M059J (cell line): ENCODE data around the gene NR0B2. TPM values are rescaled to one million over a fixed set of nuclear protein-coding genes. Genes with fewer than 3 reads are reported as not detected.
"Not testable (repeated sequence)": the region's sequence is repeated elsewhere in the genome, so short reads cannot be mapped to it uniquely, and the experiment has no call there.

Experiments used
- DNase-seq: peaks from one replicate; pipeline ENCODE4 v3.0.0-alpha.2; 2012; ENCODE audit warnings: low read depth
- total RNA-seq: library from RNA; depleted of rRNA; stranded (reverse); fragments of >200 nt; shearing (Covaris generic); gene quantifications from 2 replicates; pipeline ENCODE4 v1.2.3, GENCODE V29; 2014; rRNA removed

The NR0B2 gene
- total RNA-seq, 1 experiment from 2014 or later: not detected

- DNase-seq: peak; percentile 82
Measured at GRCh38 chr1:26889551-26890466, 24.0 kb downstream of the NR0B2 start, which contains the start of gene GPN2. Gene GPN2 (minus strand): TSS chr1:26890283. CDS start chr1:26890096, 187 bp downstream.

DNA sequence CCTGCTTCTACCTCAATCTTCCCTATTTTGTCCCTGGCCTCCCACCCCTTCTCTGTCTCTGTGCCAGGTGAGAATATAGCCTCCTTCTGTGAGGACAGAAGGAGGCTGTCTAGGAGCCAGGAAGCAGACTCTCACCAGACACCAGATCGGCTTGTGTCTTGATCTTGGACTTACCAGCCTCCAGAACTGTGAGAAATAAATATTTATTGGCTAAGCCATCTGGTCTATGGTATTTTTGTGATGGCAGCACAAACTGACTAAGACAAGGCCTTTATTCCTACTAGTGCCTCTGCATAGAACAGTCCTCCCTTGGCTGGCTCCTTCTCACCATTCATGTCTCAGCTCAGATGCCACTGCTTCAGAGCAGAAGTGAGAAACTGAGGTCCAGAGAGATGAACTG, 25.5 kb downstream of the NR0B2 start:
- DNase-seq: no peak

DNA sequence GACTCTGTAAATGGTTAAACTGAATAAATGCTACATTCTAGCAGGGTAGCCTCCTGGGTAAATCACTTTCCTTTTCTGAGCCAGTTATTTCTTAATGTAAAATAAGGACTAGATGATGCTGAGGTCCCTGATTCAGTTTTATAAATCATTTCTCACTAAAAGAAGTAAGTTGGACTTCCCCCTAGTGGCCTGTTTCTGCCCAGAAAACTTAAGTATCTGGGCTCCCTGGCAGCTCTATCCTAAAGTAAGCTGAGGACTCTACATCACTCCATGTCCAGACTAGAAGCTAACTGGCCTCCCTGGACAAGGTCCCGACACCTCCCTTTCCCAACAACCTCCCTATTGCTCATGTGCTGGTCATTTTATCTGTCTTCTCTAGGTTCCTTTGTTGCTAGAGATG, 26.6 kb downstream of the NR0B2 start:
- DNase-seq: peak; percentile 57

DNA sequence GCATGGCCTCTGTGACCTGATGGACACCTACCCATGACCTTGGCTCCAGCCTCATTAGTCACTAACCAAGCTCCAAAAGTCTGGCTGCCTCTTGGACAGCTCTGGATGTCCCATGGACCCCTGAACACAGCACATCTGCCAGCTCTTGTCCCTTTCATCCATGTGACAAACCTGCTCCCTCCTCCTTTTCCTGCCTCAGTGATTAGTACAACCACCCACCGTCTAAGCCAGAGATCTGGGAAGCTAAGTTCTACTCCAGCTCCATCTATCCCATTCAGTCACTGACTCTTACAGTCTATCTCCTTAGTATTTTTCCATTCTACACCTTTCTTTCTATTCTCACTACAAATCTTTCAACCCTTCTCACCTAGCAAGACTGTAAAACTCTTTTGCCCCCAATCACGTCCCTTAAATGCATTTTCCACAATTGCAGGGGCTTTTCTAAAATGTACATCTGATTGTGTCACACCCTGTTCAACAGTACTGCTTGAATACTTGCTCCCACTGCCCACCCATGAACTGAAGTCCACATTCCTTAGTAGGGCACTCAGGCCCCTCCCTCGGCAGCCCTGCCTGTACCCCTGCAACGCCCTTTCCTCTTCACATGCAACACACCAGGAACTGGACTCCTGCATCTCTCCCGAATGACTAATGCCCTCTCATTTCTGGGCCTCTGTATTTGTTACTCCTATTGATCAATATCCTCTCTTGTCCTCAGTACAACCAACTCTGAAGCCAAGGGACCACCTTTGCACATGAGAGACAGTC, 30.9 kb downstream of the NR0B2 start:
- DNase-seq: no peak

- DNase-seq: not testable (repeated sequence)
Measured at GRCh38 chr1:26881611-26882010, 32.2 kb downstream of the NR0B2 start.

DNA sequence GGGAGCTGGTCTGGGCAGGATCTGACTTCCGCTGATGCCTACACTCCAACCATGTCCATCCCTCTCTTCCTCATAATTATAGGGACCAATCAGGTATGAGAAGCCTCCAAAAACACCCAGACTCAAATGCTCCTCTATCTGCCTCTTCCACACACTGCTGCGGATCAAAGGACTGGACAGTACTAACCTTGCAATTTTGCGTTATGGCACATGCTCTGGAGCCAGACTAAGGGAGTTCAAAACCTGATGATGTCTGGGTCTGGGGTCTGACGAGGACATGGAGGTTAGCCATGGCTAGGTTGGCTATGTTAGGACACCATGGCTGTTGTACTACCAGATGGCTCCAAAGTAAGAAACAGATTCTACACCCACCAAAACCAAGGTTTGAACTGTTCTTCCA, 34.0 kb downstream of the NR0B2 start:
- DNase-seq: no peak

DNA sequence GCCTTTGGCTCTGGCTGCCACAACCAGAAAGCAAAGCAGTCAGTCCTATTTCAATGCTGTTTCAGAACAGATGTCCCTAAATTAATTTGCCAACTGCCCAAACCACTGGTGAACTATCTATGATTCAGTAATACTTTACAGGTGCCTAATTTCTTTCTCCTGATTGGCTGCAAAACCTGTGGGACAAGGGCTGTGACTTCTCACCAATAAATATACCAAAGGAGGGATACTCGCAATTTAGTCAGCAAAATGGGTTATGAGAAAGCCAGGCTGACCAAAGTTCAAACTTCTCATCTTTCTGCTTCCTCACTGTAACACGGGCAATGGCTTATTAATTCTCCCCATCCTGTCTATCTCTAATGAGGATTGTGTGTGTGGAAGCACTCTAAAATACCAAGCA, 36.4 kb downstream of the NR0B2 start:
- no peak for DNase-seq

DNA sequence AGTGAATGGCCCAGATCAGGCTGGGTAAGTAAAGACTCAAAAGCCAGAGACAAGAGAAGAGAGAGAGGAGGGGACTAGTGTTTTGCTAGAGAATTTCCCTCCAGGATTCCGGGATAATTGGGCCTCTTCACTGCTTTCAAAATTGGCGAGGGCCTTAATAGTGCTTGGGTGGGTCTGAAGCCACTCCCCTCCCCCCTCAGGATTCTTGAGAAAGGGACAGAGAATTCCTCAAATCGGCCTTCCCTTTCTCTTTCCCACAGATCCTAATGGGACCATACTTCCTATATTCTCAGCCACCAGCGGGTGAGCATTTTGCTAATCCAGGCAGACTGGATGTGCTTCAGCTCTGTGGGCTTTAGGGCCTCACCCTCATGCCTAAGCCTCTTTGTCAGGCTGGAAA, 38.9 kb downstream of the NR0B2 start:
- no peak for DNase-seq

DNA sequence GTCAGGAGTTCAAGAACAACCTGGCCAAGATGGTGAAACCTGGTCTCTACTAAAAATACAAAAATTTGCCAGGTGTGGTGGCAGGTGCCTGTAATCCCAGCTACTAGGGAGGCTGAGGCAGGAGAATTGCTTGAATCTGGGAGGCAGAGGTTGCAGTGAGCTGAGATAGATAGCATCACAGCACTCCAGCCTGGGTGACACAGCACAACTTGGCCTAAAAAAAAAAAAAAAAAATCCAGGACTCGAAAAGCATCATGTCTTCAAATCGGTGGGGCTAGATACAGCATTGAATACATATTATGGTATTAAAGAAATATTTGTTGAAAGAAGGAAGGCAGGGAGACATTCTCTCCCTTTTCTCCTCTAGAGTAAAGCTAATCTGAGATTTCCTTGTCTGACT, 40.7 kb downstream of the NR0B2 start:
- not testable (repeated sequence) for DNase-seq

- DNase-seq: peak; percentile 99
Measured at GRCh38 chr1:26864610-26865480, 48.9 kb downstream of the NR0B2 start.

DNA sequence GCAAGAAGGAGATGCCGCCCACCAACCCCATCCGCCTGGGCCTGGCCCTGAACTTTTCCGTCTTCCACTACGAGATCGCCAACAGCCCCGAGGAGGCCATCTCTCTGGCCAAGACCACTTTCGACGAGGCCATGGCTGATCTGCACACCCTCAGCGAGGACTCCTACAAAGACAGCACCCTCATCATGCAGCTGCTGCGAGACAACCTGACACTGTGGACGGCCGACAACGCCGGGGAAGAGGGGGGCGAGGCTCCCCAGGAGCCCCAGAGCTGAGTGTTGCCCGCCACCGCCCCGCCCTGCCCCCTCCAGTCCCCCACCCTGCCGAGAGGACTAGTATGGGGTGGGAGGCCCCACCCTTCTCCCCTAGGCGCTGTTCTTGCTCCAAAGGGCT, 50.1 kb downstream of the NR0B2 start:
- no peak for DNase-seq

GRCh38 chr1:26862781-26863684, 50.7 kb downstream of the NR0B2 start, which contains the start of gene SFN:
Gene SFN (plus strand): TSS chr1:26863149. CDS start chr1:26863213, 64 bp downstream.
- peak; percentile 67 for DNase-seq

DNA sequence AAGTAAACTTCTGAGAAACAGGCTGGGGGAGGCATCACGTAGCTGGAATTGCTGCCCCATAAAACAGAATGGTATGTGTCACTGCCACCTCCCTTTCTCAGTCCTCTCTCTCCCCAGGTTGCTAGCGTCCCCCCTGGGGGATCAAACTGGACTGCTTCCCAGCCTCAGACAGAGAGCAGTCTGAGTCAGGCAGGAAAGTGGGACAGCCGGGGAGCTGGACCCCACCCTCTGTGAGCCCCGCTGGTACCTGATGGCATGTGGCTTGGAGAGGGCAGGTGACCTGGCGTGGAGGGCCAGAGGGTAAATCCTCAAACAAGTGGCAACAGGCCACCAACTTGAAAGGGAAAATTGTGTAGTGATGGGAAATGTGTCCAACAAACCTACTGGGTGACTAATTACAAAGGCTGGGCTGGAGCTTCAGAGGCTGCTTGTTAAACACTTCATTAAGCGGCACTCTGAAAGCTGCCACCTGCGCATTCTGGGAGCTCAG, 51.8 kb downstream of the NR0B2 start:
- peak; percentile 78 for DNase-seq

Other genes starting within 250 kb of the NR0B2 start
- gene ARID1A, start 218.0 kb downstream of the NR0B2 start, total RNA-seq: 18.1 and 26.2 TPM in 2 replicates
- 13.1 and 17.0 TPM in 2 replicates for gene PIGV, start 126.0 kb downstream of the NR0B2 start, total RNA-seq
- 36.2 and 41.2 TPM in 2 replicates for gene ZDHHC18, start 87.3 kb downstream of the NR0B2 start, total RNA-seq
- gene SFN, start 50.8 kb downstream of the NR0B2 start, total RNA-seq: 0.76 TPM in 1 of 2 replicates, not detected in the other
- gene GPN2, start 23.7 kb downstream of the NR0B2 start, total RNA-seq: 9.5 and 15.7 TPM in 2 replicates
- 5.6 and 14.5 TPM in 2 replicates for gene GPATCH3, start 13.5 kb downstream of the NR0B2 start, total RNA-seq
- 63.5 and 80.9 TPM in 2 replicates for gene NUDC, start 7.8 kb upstream of the NR0B2 start, total RNA-seq
- gene KDF1, start 46.5 kb upstream of the NR0B2 start, total RNA-seq: not detected in 2 replicates
- gene TRNP1, start 79.7 kb upstream of the NR0B2 start, total RNA-seq: 3.9 and 11.6 TPM in 2 replicates
- 7.1 and 8.7 TPM in 2 replicates for gene TENT5B, start 98.9 kb upstream of the NR0B2 start, total RNA-seq
- 10.0 and 24.1 TPM in 2 replicates for gene SLC9A1, start 241.2 kb upstream of the NR0B2 start, total RNA-seq